Measurements from ENCODE around the gene MARS1.
"Not testable (repeated sequence)": the region's sequence is repeated elsewhere in the genome, so short reads cannot be mapped to it uniquely, and the experiment has no call there.

MARS1 gene

DNA sequence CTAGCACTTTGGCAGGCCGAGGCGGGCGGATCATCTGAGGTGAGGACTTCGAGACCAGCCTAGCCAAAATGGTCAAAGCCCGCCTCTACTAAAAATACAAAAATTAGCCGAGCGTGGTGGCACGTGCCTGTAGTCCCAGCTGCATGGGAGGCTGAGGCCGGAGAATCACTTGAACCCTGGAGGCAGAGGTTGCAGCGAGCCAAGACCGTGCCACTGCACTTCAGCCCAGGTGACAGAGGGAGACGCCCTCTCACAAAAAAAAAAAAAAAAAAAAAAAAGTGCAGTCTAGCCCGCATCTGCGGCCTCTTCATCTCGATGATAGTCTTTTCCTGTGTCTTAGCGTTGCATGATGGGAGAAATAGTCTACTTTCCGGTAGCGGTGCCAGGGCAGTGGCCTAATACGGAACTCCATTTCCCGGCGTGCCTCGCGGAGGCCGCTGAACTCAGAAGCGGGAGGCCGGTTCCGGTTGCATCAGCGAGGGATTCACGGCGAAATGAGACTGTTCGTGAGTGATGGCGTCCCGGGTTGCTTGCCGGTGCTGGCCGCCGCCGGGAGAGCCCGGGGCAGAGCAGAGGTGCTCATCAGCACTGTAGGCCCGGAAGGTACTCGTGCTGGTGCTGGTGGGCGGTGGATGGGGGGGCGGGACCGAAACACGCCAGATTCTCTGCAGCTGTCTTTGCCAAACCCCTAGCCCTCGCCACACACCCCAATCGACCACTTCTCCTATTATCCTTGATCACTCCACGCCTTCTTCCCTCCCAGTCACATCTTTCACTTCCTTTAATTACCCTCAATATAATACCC is at the start of gene MARS1:
Gene MARS1 (plus strand): TSS at position 472 of the 805 bp plus-strand sequence. CDS start 23 bp downstream, at position 495.
- peak; percentile 75 to 92 for DNase-seq (ENCODE audit: low read depth in 1 of 2, low spot score in 1 of 2)

DNA sequence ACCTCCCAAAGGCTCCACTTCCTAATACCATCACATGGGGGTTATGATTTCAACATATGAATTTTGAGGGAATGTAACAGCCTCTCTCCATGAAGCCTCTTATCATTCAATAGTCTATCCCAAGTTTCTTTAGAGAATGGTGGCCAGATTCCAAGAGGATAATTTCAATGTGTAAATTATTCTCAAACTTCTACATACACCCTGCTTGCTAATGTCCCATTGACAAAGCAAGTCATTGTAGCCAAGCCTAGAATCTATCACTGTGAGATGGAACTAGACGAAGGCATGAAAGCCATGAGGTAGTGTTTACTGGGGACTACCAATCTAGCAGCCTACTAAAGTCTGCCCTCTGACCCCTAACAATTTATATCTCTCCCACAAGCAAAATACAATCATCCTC is 49.5 kb upstream of the MARS1 start:
- no peak for DNase-seq (ENCODE audit: low read depth in 1 of 2, low spot score in 1 of 2)

DNA sequence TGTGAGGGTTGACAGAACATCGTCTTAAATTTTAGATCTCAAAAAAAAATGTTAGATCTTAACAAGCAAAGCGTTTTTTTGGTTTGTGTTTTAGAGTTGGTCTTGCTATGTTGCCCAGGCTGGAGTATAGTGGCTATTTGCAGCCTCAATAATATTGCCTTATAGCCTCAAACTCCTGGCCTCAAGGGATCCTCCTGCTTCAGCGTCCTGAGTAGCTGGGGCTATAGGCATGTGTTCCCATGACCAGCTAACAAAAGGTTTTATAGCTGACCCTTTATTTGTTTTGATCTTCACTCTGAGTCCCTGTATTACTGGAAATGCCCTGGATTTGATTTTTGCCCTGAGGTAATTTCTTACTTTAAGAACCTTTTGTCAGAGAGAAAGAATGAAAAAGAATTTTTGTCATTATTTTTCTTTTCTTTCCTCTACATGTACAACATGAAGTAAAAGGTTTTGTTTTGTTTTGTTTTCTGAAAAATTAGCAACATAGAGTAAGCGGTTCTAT is 48.1 kb upstream of the MARS1 start:
- DNase-seq (ENCODE audit: low read depth in 1 of 2, low spot score in 1 of 2) = no peak

DNA sequence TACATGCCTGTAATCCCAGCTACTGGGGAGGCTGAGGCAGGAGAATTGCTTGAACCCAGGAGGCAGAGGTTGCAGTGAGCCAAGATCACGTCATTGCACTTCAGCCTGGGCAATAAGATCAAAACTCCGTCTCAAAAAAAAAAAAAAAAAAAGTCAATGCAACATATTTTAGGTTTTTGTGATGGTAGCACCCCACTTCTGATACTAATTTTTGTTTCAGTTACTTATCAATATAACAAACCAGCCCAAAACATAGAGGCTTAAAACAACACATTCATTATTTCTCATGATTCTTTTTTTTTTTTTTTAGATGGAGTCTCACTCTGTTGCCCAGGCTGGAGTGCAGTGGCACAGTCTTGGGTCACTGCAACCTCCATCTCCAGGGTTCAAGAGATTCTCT is 46.5 kb upstream of the MARS1 start:
- not testable (repeated sequence) for DNase-seq (ENCODE audit: low read depth in 1 of 2, low spot score in 1 of 2)

DNA sequence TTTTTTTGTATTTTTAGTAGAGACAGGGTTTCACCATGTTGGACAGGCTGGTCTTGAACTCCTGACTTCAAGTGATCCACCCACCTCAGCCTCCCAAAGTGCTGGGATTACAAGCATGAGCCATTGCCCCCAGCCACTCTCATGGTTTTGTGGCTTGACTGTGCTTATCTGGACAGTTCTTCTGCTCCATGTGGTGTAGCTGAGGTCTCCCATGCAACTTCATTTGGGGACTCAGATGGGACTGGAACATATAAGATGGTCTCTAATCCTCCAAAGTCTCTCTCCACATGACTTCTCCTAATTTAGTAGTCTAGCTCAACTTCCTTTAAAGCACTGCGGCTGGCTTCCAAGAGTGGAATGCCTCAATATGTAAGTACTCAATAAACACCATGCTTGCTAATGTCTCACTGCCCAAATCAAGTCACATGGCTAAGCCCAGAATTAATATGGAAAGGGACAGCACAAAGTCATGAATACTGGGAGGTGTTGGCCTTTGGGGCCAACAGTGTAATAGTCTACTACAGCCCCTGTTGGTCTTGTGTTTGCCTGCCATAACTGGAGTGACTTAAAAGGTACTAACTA is 45.9 kb upstream of the MARS1 start:
- DNase-seq (ENCODE audit: low read depth in 1 of 2, low spot score in 1 of 2) = no peak

DNA sequence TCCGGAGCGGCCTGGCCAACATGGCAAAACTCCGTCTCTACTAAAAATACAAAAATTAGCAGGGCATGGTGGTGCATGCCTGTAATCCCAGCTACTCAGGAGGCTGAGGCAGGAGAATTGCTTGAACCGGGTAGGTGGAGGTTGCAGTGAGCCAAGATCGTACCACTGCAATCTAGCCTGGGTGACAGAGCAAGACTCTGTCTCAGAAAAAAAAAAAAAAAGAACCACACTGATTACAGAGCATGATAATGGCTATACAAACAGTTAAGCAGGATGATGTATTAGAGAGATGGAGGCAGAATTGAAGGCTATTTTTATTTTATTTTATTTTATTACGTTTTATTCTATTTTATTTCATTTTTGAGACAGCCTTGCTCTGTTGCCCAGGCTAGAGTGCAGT is 43.5 kb upstream of the MARS1 start:
- not testable (repeated sequence) for DNase-seq (ENCODE audit: low read depth in 1 of 2, low spot score in 1 of 2)

DNA sequence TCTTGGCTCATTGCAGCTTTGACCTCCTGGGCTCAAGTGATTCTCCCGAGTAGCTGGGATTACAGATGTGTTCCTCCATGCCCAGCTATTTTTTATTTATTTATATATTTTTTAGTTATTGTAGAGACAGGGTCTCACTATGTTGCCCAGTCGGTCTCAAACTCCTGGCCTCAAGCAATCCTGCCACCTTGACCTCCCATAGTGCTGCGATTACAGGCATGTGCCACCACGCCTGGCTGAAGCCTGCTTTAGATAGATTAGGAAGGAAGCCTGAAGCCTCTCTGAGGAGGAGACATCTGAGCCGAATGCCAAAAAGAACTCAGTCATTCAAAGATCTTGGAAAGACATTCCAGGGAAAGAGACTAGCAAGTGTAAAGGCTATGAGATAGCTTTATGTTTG is 43.1 kb upstream of the MARS1 start:
- no peak for DNase-seq (ENCODE audit: low read depth in 1 of 2, low spot score in 1 of 2)

DNA sequence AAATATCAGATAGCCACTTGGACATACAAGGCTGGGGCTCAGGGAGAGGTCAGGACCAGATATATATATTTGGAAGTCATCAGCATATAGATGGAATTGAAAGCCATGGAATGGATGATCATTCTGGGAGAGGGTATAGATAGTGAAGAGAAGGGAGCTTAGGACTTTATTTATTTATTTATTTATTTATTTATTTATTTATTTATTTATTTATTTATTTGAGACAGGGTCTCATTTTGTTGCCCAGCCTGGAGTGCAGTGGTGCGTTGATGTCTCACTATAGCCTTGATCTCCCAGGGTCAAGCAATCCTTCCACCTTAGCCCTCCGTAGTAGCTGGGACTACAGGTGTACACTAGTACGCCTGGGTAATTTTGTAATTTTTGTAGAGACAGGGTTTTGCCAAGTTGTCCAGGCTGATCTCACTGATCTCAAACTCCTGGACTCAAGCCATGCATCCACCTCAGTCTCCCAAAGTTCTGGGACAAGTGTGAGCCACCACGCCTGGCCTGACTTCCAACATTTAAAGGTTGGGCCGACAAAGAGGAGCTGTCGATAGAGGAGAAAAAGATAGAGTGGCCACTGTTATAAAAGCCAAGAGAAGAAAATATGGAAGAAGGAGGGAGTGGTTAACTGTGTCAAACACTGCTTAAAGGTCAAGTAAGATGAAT is 41.4 kb upstream of the MARS1 start:
- DNase-seq (ENCODE audit: low read depth in 1 of 2, low spot score in 1 of 2) = no peak

DNA sequence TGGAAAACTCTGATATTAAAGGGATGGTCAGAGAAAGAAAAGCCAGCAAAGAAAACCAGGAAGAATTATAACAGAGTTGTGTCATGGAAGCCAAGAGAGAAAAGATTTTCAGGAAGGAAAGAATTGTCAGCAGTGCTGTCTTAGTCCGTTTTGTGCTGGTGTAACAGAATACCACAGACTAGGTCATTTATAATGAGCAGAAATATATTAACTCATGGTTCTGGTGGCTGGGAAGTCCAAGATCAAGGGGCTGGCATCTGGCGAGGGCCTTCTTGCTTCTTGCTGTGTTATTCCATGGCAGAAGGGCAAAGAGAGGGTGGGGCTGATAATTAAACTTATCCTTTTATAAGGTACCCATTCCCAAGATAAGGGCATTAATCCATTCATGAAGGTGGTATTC is 39.2 kb upstream of the MARS1 start:
- DNase-seq (ENCODE audit: low read depth in 1 of 2, low spot score in 1 of 2) = no peak

DNA sequence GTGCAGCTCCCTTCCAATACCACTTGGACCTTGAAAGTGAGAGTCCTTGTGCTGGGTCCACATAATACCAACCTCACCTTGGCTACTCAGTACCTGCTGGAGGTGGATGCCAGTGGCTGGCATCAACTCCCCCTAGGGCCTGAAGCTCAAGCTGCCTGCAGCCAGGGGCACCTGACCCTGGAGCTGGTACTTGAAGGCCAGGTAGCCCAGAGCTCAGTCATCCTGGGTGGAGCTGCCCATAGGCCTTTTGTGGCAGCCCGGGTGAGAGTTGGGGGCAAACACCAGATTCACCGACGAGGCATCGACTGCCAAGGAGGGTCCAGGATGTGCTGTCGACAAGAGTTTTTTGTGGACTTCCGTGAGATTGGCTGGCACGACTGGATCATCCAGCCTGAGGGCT is 38.5 kb upstream of the MARS1 start:
- no peak for DNase-seq (ENCODE audit: low read depth in 1 of 2, low spot score in 1 of 2)

DNA sequence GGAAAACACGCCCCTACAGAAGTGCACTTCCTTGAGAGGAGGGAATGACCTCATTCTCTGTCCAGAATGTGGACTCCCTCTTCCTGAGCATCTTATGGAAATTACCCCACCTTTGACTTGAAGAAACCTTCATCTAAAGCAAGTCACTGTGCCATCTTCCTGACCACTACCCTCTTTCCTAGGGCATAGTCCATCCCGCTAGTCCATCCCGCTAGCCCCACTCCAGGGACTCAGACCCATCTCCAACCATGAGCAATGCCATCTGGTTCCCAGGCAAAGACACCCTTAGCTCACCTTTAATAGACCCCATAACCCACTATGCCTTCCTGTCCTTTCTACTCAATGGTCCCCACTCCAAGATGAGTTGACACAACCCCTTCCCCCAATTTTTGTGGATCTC is 37.8 kb upstream of the MARS1 start:
- no peak for DNase-seq (ENCODE audit: low read depth in 1 of 2, low spot score in 1 of 2)

DNA sequence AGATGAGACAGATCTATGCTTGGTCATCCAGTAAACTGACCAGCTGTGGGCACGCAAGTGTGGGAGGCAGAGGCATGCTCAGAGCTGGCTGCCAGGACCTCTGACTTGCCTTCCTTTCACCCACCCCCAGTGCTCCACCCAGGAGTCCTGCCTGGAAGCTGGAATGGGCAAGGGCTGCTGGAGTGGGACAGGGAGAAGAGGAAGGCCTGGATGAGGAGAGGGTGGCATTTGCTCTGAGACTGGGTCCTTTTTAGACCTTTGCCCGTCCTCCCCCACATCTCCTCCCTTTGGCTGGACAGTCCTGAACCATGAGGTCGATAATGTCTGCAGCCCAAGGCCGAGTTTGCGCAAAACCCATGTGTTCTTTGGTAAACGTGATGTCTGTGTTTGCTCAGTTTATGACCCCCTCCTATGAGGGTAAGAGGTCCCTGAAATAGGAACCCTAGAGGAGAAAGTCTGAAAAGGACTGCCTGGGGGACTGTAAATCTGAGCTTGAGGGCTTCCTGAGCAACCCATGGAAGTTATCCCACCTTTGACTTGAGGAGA is 36.6 kb upstream of the MARS1 start:
- DNase-seq (ENCODE audit: low read depth in 1 of 2, low spot score in 1 of 2) = no peak

DNA sequence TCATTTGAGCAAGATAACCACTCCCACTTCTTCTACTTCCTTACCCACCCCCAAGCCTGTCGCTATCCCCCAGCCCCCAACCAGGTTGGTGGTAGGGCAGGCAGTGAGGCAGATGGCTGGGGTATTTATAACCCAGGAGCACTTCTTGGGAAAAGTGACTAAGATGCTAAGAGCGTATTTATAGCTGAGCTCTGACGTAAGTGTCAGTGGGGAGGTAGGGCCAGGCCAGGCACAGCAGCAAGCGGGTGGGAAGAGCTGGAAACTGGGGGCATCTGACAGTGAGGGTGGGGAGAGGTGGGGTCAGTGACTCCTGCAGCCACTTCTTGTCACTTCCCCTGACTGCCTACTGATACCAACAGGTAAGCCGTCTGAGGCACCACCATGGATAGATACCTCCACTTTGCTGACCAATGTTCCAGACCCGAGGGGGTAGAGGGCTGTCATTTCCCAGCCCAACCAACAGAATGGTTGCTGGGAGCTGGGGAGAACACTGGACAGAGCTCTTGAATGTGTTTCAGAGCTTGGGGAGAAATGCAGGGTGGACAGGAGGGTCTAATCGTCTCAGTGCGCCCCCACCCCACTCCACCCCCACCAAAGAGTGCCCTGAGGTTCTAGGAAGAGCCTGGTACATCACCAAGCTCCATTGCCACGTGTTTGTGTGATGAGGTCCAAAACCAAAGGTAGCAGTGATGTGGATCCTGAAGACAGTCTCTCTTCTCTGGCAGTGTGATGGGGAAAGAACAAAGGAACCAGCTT is 35.5 kb upstream of the MARS1 start:
- no peak for DNase-seq (ENCODE audit: low read depth in 1 of 2, low spot score in 1 of 2)

DNA sequence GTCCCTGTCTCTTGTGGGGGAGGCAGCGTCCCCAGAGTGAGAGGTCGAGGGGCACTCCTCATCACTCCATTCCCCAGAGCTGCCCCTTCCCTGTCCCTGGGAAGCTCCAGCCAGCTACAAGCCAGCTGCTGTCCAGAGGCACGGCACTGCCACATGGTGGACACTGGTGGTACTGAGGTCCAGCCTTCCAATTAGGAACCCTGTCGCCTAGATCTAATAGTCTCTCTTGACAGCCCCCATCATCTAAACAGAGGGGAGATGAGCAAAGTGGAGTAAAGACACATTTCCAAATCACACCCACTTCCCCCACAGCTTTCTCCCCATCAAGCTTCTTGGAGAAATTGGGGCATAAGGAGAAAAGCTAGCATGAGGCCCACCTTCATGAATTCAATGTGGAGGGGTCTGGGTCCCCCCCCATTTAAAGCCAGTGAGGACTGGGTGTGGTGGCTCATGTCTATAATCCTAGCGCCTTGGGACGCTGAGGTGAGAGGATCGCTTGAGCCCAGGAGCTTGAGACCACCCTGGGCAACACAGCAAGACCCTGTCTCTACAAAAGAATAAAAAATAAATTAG is 34.8 kb upstream of the MARS1 start:
- no peak for DNase-seq (ENCODE audit: low read depth in 1 of 2, low spot score in 1 of 2)

DNA sequence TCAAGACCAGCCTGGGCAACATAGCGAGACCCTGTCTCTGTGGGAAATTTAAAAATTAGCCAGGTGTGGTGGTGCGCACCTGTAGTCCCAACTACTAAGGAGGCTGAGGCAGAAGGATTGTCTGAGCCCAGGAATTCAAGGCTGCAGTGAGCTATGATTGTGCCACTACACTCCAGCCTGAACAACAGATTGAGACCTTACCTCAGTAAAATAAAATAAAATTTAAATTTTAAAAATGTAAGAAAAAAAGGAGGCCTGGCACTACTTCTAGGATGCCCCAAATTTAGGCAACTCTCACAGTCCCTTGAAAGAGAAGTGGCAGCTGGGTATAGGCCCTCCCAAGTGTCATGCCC is 33.7 kb upstream of the MARS1 start:
- DNase-seq (ENCODE audit: low read depth in 1 of 2, low spot score in 1 of 2) = no peak

DNA sequence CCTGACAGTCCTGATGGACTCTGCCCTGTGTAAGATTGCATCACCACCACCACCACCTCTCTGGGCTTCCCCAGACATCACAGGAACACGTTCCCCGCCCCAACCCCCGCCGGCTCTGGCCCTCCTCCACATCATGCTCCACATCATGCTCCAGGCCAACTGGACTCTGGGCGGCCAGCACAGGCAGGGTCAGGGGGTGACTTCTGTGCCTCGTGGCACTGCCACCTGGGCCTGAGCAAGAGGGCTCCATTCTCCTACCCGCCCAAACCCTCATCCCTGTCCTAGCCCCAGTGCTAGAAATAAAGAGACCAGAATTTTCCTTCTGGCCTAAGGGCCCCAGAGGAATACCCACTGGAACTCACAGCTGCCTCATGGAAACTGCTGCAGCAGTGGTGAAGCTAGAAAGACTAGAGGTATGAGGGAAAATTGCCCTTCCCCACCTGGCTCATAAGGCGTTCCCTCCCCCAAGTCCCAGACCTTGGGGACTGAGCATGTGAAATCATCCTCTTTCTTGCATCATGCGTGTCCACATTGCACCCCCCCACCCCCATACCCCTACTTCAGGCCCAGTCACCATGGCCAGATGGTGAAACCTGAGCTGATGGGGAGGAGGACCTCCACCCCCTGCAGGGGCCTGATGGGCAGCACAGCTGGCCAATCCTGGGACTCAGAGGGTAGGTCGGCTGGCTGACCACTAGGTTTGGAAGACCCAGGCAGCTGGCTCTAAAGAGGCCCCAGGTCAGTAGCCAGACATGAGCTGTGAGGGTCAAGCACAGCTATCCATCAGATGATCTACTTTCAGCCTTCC is 33.1 kb upstream of the MARS1 start, which contains the start of gene INHBE:
Gene INHBE (plus strand): TSS at position 742 of the 808 bp plus-strand sequence. CDS start 230 bp downstream, outside the sequence.
- no peak for DNase-seq (ENCODE audit: low read depth in 1 of 2, low spot score in 1 of 2)

DNA sequence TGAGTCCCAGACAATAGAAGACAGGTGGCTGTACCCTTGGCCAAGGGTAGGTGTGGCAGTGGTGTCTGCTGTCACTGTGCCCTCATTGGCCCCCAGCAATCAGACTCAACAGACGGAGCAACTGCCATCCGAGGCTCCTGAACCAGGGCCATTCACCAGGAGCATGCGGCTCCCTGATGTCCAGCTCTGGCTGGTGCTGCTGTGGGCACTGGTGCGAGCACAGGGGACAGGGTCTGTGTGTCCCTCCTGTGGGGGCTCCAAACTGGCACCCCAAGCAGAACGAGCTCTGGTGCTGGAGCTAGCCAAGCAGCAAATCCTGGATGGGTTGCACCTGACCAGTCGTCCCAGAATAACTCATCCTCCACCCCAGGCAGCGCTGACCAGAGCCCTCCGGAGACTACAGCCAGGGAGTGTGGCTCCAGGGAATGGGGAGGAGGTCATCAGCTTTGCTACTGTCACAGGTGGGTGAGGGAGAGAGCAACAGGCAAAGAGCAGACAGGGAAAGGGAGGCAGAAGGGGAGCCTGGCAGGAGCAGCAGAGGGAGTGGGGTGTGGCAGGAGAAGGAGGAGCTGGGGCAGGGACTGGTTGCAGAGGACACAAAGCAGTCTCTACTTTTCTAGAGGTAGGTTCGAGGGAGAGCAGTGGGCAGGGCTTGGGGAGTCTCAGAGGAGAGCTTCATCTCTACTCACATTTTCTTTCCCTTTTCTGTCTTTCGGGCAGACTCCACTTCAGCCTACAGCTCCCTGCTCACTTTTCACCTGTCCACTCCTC is 32.3 kb upstream of the MARS1 start:
- DNase-seq (ENCODE audit: low read depth in 1 of 2, low spot score in 1 of 2) = no peak

DNA sequence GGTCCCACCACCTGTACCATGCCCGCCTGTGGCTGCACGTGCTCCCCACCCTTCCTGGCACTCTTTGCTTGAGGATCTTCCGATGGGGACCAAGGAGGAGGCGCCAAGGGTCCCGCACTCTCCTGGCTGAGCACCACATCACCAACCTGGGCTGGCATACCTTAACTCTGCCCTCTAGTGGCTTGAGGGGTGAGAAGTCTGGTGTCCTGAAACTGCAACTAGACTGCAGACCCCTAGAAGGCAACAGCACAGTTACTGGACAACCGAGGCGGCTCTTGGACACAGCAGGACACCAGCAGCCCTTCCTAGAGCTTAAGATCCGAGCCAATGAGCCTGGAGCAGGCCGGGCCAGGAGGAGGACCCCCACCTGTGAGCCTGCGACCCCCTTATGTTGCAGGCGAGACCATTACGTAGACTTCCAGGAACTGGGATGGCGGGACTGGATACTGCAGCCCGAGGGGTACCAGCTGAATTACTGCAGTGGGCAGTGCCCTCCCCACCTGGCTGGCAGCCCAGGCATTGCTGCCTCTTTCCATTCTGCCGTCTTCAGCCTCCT is 31.6 kb upstream of the MARS1 start:
- DNase-seq (ENCODE audit: low read depth in 1 of 2, low spot score in 1 of 2) = peak in 1 of 2 donors; percentile 39
